ENCODE results near the gene NCAM2. TPM values are rescaled to one million over a fixed set of nuclear protein-coding genes. Genes with fewer than 3 reads are reported as not detected.
A peak's percentile ranks its signal among the peaks of the same experiment; 100 is the strongest.

Gene NCAM2
- total RNA-seq, 1 donor from 2014 or later = 0.84 TPM

GRCh38 chr21:20968391-20968790, 29.8 kb upstream of the NCAM2 start:
- Histone ChIP-seq H3K27me3 (no peaks in the 10 kb centered on the region), H3F3A (ENCODE audit: low read depth) (no peaks in the 10 kb centered on the region), H2AFZ (replicated peaks) (peak overlapping the region; percentile 22), H3K27ac (no peak overlapping the region), H4K20me1 (ENCODE audit: low read depth) (no peaks in the 10 kb centered on the region), H3K9ac (no peak overlapping the region), H3K4me3 (no peak overlapping the region), H3K79me2 (ENCODE audit: low read depth) (no peaks in the 10 kb centered on the region), H3K4me2 (no peak overlapping the region), H3K36me3 (no peaks in the 10 kb centered on the region), H3K9me3 (ENCODE audit: low read depth) (no peaks in the 10 kb centered on the region), H3K4me1 (no peaks in the 10 kb centered on the region)
- H3K27me3 Mint-ChIP-seq (ENCODE audit: insufficient read depth, low read depth) = no peaks in the 10 kb centered on the region
- peaks cover 7% of the 10 kb centered on the region for H3K4me1 Mint-ChIP-seq
- no peak for DNase-seq (ENCODE audit: low spot score)
- H3K9me3 Mint-ChIP-seq = no peaks in the 10 kb centered on the region
- H3K36me3 Mint-ChIP-seq = no peaks in the 10 kb centered on the region
- peak overlapping the region; percentile 14 for H3K27ac Mint-ChIP-seq
- TF ChIP-seq CTCF (IDR thresholded peaks at IDR 0.05) = no peak
- H3K4me3 Mint-ChIP-seq = no peak overlapping the region

- H3F3A ChIP-seq (ENCODE audit: low read depth) = no peaks in the 10 kb centered on the region
- no peaks in the 10 kb centered on the region for H3K36me3 Mint-ChIP-seq
- no peaks in the 10 kb centered on the region for H3K4me1 ChIP-seq
- DNase-seq (ENCODE audit: low spot score) = no peak
- no peak overlapping the region for H3K27ac Mint-ChIP-seq
- no peak overlapping the region for H3K4me3 Mint-ChIP-seq
- H3K36me3 ChIP-seq = no peaks in the 10 kb centered on the region
- H3K4me3 ChIP-seq = no peak overlapping the region
- no peaks in the 10 kb centered on the region for H3K9me3 Mint-ChIP-seq
- H3K27me3 Mint-ChIP-seq (ENCODE audit: insufficient read depth, low read depth) = no peaks in the 10 kb centered on the region
- no peak overlapping the region for H3K4me2 ChIP-seq
- no peak overlapping the region for H3K9ac ChIP-seq
- H4K20me1 ChIP-seq (ENCODE audit: low read depth) = no peaks in the 10 kb centered on the region
- TF ChIP-seq EZH2phosphoT487 (IDR thresholded peaks at IDR 0.05) = no peak
- TF ChIP-seq CTCF (IDR thresholded peaks at IDR 0.05) = no peak
- TF ChIP-seq EZH2 (IDR thresholded peaks at IDR 0.05) = no peak
- no peaks in the 10 kb centered on the region for H3K79me2 ChIP-seq (ENCODE audit: low read depth)
- peaks cover 7% of the 10 kb centered on the region for H3K4me1 Mint-ChIP-seq
- H2AFZ ChIP-seq (replicated peaks) = no peak overlapping the region
- H3K27me3 ChIP-seq = no peaks in the 10 kb centered on the region
- no peaks in the 10 kb centered on the region for H3K9me3 ChIP-seq (ENCODE audit: low read depth)
- H3K27ac ChIP-seq = no peak overlapping the region
Measured at GRCh38 chr21:20970691-20971090, 27.5 kb upstream of the NCAM2 start.

GRCh38 chr21:20971296-20971921, 26.8 kb upstream of the NCAM2 start:
- Mint-ChIP-seq H3K27ac (no peak overlapping the region), H3K27me3 (ENCODE audit: insufficient read depth, low read depth) (no peaks in the 10 kb centered on the region), H3K4me1 (peaks cover 7% of the 10 kb centered on the region), H3K4me3 (no peak overlapping the region), H3K36me3 (no peaks in the 10 kb centered on the region), H3K9me3 (no peaks in the 10 kb centered on the region)
- Histone ChIP-seq H3F3A (ENCODE audit: low read depth) (no peaks in the 10 kb centered on the region), H3K4me3 (no peak overlapping the region), H3K79me2 (ENCODE audit: low read depth) (no peaks in the 10 kb centered on the region), H3K9ac (no peak overlapping the region), H3K9me3 (ENCODE audit: low read depth) (no peaks in the 10 kb centered on the region), H3K27me3 (no peaks in the 10 kb centered on the region), H3K4me2 (no peak overlapping the region), H3K27ac (no peak overlapping the region), H2AFZ (replicated peaks) (no peak overlapping the region), H3K4me1 (no peaks in the 10 kb centered on the region), H3K36me3 (no peaks in the 10 kb centered on the region), H4K20me1 (ENCODE audit: low read depth) (no peaks in the 10 kb centered on the region)
- DNase-seq (ENCODE audit: low spot score) = peak; percentile 49
- TF ChIP-seq CTCF (IDR thresholded peaks at IDR 0.05) (peak; percentile 70), EZH2 (IDR thresholded peaks at IDR 0.05) (no peak), EZH2phosphoT487 (IDR thresholded peaks at IDR 0.05) (no peak)

Measured in neural progenitor cell (in vitro differentiated cells).